ENCODE data around the gene PJA1. TPM values are rescaled to one million over a fixed set of nuclear protein-coding genes. Genes with fewer than 3 reads are reported as not detected.

The PJA1 gene
- polyA plus RNA-seq, 10 donors: 69.5 to 91.8 (median 80.7) TPM

DNA sequence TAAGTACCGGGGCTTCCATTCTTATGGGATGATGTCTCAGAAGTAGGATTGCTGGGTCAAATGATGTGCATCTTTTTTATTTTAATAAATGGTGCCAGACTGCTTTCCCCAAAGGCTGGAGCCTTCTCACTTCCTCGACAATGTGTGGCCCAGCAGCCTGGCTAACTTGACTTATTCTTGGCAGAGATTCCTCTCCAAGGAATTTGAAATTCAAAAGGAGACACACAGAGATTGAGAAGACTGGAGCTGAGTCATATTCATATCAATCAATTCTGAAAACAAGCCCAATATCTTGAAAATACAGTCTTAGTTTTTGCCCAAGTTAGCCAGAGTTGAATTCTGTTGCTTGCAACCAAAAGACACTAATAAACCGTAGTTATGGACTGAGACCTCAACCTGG lies 10.8 kb upstream of the PJA1 start:
- DNase-seq: no peak

DNA sequence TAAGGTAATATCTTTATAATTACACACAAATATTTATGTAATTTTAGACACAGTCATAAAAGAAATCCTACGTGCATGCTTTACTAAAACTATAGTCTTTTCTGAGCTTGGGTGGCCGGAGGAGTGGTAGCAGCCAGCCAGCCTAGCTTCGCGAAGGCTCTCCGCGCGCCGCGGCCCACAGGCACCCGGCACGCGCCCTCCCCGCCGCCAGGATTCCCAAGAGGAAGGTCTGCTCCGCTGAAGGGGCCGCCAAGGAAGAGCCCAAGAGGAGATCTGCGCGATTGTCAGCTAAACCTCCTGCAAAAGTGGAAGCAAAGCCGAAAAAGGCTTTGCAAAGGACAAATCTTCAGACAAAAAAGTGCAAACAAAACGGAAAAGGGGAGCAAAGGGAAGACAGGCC lies 8.7 kb upstream of the PJA1 start:
- no peak for DNase-seq

DNA sequence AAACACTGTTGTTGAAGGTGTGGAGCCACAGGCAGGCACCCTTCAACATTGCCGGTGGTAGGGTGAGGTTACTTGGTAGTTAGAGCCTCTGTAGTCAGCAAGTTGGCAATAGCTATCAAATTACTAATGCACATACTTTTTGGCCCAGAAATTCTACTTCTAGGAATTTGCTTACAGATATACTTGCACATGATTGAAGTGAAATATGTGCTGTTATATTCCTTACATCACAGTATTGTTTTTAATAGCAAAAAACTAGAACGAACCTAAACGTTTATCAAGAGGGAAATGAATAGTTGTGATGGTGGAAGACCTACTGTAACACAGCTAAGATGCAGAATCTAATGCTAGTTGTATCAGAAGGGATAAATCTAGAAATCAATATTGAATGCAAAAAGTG lies 7.7 kb upstream of the PJA1 start:
- DNase-seq: no peak

- no peak for DNase-seq
These were observed 5.1 kb upstream of the PJA1 start for GRCh38 chrX:69170319-69170718.

GRCh38 chrX:69163936-69164741 lies 1.1 kb downstream of the PJA1 start:
- DNase-seq: peak in 1 of 3 donors; percentile 63

DNA sequence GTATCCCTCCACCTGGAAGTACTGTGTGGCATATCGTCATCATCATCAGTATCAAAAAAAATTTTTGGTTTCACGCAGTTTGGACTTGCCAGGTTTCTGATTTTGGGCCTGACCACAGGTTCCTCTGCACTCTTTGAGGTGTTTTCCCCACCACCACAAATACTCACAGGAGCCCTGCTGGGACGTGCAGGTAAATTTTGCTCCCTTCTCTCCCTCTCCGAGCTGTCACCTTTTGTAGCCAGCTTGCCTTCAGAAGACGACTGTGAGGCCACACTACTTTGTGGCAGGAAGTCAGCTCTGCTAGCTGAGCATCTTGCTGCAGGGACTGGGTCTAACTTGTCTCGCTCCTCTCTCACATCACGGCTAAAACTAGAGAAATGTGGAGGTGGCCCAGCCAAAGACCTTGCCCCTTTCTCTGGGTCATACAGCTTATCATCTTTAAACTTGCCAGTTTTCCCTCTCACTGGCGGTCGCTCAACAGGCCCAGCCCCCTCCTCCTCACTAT lies 2.8 kb downstream of the PJA1 start:
- DNase-seq: no peak

- DNase-seq: no peak
These were observed 3.4 kb downstream of the PJA1 start for GRCh38 chrX:69161786-69162349.

- DNase-seq: no peak
These were observed 3.9 kb downstream of the PJA1 start for GRCh38 chrX:69161371-69161770.

DNA sequence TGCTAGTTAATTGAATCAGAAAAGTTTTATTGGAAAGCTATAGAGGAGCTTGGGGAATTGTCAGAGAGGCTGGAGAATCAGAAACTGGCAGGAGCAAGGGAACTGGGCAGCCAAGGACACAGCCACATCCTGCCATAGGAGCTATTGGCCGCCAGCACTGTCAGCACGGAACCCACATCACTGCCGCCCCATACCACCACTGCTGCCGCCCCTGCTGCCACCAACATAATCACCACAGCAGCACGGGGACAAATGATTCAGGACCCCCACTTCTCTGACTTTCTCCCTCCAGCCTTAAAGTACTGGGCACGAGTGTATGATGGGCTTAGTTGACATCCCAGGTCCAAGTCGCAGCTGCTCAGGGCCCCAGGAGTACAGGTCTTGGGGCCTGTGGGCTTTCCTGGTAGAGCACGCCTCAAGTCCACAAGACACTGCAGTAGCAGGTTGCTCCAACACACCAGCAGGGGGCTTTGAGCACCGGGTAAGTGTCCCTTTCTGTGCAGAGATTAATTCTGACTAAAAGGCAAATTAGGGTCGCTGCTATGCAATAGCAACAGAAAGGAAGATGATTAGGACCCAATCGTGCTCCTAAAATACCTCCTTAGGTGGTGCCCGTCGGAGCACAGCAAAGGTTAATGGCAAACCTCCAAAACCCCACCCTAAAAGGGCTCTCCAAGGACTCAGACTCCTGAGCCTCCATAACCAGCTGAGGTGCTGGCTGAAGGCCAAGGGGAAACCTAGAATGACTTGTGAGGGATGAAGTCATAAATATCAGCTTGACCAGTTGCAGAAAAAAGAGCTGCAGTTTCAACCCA lies 6.9 kb downstream of the PJA1 start:
- DNase-seq: peak in 2 of 3 donors; percentile 64 to 66

GRCh38 chrX:69156638-69157037 lies 8.6 kb downstream of the PJA1 start:
- no peak for DNase-seq

DNA sequence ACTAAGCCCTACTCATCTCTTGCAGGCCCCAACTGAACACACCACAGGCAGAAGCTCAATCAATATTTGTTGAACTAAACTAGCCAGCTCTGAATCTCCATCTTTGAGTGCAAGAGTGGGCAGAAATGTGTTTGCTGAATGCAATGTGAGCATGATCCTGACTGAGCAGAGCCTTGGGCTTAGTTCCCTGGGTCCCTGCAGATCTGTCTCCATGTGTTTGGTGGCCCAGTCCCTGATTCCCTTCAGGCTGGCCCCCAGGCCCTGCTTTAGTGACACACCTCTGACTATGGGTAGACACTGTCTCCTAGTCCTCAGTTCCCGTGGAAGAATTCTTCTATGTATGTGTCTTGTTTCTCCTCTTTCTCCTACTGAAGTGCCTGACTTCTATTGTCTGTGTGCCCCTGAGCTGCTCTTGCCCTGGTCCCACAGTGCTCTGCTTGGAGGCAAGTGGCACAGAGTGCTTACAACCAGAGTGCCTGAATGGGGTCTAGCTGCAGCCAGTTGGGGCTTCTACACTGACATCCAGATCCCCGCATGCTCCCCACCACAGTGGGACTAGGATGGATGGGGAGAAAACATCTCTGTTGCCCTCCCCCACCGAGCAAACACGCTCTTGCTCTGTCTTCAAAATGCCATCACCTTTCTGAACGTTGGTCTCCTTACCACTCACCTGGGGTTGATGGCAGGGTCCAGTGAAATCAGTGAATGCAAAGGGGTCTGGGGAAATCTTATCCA lies 9.3 kb downstream of the PJA1 start:
- no peak for DNase-seq

- DNase-seq: no peak
These were observed 11.2 kb downstream of the PJA1 start for GRCh38 chrX:69154051-69154450.

DNA sequence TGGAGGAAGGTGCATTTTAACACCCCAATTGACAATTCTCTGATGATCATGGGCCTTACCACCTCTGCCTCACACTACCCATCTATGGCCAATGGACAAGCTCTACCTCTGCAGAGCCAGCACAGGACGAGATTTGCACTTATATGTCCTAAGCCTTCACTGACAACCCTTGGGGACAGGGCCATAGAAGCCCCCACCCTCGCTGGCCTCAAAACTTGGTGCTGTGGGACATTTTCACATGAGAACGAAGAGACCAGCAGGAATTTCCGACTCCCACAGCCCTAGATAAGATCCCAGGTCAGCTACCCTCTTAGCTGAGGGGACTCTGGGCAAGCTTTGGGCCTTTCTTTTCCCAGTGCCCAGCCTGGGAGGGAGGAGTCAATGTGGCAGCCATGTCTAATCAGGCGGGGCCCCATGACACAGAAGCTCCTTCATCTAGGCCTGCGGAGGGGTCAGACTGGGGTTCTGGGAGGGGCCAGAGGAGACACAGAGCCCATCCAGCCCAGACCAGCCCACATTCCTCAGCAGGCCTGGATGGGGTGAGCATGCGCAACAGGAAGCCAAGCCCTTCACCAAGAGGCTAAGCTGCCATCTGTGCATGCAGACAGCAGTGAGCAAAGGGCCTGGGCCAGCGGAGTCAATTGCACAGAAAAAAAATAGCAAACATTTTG lies 12.1 kb downstream of the PJA1 start:
- peak in 2 of 3 donors; percentile 61 to 81 for DNase-seq

GRCh38 chrX:69152417-69152841 lies 12.8 kb downstream of the PJA1 start:
- no peak for DNase-seq

DNA sequence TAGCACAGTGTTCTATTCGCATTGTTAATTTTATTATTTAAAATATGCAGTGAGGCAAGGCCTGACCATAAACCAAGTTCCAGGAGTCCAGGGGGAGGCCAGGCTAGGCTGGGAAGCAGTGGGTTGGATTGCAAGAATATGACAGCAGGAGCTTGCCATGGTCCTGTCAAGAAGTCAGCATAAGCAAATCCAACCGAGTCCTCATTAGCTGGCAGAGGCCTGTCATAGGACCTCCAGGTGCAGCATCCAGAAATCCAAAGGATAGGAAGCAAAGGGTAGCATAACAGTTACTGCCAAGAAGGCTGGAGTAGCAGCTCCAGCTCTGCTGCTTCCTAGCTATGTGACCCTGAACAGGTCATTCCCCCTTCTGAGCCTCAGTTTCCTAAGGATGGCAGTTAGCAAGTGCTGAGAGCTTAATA lies 13.4 kb downstream of the PJA1 start:
- no peak for DNase-seq

DNA sequence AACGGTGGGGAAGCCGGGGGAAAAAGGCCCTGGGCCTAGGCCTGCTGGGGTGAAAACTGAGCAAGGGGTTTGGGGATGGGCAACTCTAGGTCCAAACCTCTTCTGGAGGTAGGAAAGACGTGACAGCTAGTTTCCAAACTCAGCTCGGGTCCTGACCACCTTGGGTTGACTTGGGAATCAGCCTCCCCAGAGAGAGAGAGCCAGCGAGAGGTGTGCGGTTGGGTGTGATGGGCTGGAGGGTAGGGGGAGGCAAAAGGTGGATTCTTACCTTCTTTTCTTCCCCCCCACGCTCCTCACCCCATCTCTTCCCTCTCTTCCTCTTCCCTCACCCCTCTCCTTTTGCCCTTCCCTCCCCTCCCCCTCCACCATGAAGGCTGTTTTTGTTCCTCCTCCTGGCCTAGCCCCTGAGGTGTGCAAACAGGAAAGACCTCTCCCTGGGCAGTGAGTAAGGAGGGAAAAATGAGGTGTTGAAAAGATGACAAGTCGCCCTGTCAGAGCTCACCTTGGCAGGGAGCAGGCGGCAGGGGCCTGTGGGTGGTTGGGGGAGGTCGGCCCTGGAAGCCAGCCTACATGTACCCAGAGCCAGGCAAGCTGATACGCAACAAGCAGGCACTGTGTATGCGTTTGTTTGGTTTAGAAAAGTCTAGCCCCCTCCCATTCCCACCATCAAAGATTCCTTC lies 14.8 kb downstream of the PJA1 start:
- DNase-seq: no peak

DNA sequence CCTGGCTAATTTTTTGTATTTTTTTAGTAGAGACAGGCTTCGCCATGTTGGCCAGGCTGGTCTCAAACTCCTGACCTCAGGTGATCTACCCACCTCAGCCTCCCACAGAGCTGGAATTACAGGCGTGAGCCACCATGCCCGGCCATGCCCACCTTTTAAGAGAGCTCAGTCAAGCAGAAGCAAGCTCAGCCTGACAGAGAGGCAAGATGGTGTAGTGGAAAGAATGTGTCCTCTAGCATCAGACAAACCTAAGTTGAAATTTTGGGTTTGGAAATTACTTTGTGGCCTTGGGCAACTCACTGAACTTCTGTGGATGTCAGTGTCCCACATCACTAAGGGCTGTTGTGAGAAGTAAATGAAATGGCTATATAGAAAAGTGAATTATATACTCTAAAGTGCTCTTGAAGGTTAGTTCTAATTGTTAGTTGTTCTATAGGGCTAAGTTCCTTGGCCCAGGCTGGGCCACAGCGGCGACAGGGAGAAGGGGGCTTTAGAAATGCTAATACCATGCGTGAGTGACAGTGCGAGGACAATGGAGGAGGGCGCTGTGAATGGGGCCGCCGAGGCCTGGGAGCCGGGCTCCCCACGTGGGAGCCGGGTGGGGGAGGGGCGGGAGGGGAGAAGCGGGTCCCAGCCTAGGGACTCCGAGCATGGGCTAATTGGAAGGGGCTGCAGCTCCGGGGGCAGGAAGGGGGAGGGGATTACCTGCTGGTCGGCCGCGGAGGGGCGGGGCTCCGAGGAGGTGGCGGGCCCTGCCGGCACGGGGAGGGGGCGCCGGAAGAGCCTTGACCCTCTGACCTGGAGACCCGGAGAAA lies 15.6 kb downstream of the PJA1 start:
- DNase-seq: no peak

DNA sequence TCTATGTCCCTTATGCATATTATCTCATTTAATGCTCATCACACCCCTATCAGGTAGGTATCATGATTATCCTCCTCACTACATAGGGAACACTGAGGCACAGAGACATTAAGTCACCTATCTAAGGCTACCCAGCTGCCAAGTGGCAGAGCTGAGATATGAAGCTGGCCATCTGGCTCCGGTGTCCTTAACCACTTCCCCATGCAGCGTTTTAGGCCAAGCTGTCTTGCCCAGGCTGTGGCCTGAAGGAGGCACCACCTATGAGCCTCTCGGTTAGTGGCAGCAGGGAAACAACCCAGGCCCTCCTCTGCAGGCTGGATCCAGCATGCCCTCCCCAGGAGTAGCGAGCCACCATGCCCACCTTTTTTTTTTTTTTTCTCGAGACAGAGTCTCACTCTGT lies 16.3 kb downstream of the PJA1 start:
- no peak for DNase-seq

DNA sequence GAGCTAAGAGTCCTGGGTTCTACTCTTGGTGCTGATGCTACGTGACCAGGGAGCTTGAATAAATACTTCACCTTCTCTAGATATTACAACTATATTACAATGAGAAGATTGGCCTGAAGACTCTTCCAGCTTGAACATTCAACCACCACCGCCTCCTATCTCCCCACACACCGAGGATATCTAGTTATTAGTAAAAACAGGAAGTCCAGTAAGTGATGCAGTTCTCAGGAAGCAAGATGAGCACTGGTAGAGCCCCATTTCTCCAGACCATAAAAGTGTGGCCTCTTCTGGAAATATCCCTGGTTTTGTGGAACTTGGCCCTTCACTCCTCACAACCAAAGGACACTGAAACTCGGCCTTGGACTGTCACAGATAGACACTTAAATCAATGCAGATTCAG lies 18.5 kb downstream of the PJA1 start:
- no peak for DNase-seq

- no peak for DNase-seq
These were observed 19.5 kb downstream of the PJA1 start for GRCh38 chrX:69145714-69146113.
